T-cell (primary cell): ENCODE data around the gene C12orf76. TPM values are rescaled to one million over a fixed set of nuclear protein-coding genes. Genes with fewer than 3 reads are reported as not detected.

ENCODE experiments used
- ATAC-seq, 4 experiments: fragments of 200-7000 bp in 3 of 4; fragments of 150-1000 bp in 1 of 4; cut with Tn5 transposase; replicated peaks in 1 of 4; 1 replicate in 3 of 4; 2 replicates in 1 of 4; pipeline ENCODE4 v1.10.0; 2021; ENCODE audit warnings: moderate library complexity in 3 of 4, mild to moderate bottlenecking in 2 of 4, moderate number of reproducible peaks in 1 of 4
- CTCF ChIA-PET, 2 donors: fragments of 300-600 bp; sonication (Branson Sonifier 250); formaldehyde crosslinking; loops; one replicate each; lab custom pipeline; 2022; ENCODE audit warnings: antibody characterized with exemption in 2 of 2; lab: Charles Lee
- POLR2A ChIA-PET, 2 donors: fragments of 300-600 bp; sonication (Branson Sonifier 250); formaldehyde crosslinking; loops; one replicate each; lab custom pipeline; 2022; ENCODE audit warnings: antibody characterized with exemption in 2 of 2; lab: Charles Lee
- DNase-seq, 35 experiments: peaks; one replicate each; pipeline versions ENCODE4 v3.0.0 to v3.0.0-alpha.2; 2013 to 2023
- H3K27ac ChIP-seq: one replicate; pipeline ENCODE4 v1.5.1; 2013; ENCODE audit warnings: low read length
- H3K27me3 ChIP-seq, 2 experiments: replicated peaks in 1 of 2; 1 replicate in 1 of 2; 2 replicates in 1 of 2; pipeline versions ENCODE4 v1.6.1 to v1.7.0; 2013; ENCODE audit warnings: low read length in 1 of 2, mixed read lengths in 1 of 2; ENCODE audit not compliant: control insufficient read depth in 2 of 2, insufficient read depth in 2 of 2; ENCODE audit errors: extremely low read depth in 1 of 2
- H3K36me3 ChIP-seq, 2 donors: 1 replicate in 1 of 2; 2 replicates in 1 of 2; pipeline versions ENCODE4 v1.6.1 to v1.7.0; 2013; ENCODE audit warnings: low read length in 1 of 2; ENCODE audit not compliant: control insufficient read depth in 2 of 2, insufficient read depth in 1 of 2; ENCODE audit errors: extremely low read depth in 1 of 2
- H3K4me1 ChIP-seq, 2 experiments: 1 replicate in 1 of 2; 2 replicates in 1 of 2; pipeline versions ENCODE4 v1.6.1 to v1.7.0; 2013; ENCODE audit warnings: low read length in 2 of 2, mixed read lengths in 1 of 2; ENCODE audit not compliant: insufficient read depth in 2 of 2, control insufficient read depth in 1 of 2; ENCODE audit errors: extremely low read depth in 1 of 2
- H3K4me3 ChIP-seq, 2 donors: 1 replicate in 1 of 2; 2 replicates in 1 of 2; pipeline versions ENCODE4 v1.5.1 to v1.7.0; 2013; ENCODE audit warnings: mild to moderate bottlenecking in 2 of 2, low read length in 1 of 2, moderate library complexity in 1 of 2; ENCODE audit not compliant: control insufficient read depth in 1 of 2; ENCODE audit errors: extremely low read depth in 1 of 2
- H3K9me3 ChIP-seq: 2 replicates; pipeline ENCODE4 v1.7.0; 2013
- H3K27ac Mint-ChIP-seq, 2 donors: one replicate each; pipeline ENCODE4 v1.8.0; 2020 to 2021; ENCODE audit warnings: mild to moderate bottlenecking in 2 of 2, mixed read lengths in 2 of 2
- H3K27me3 Mint-ChIP-seq, 2 donors: one replicate each; pipeline ENCODE4 v1.8.0; 2021 to 2022; ENCODE audit warnings: mixed read lengths in 2 of 2
- H3K36me3 Mint-ChIP-seq: one replicate; pipeline ENCODE4 v1.8.0; 2021; ENCODE audit warnings: mixed read lengths
- H3K4me1 Mint-ChIP-seq, 3 donors: one replicate each; pipeline ENCODE4 v1.8.0; 2020 to 2022; ENCODE audit warnings: mixed read lengths in 3 of 3, mild to moderate bottlenecking in 1 of 3
- H3K4me3 Mint-ChIP-seq, 3 donors: one replicate each; pipeline ENCODE4 v1.8.0; 2020 to 2022; ENCODE audit warnings: mild to moderate bottlenecking in 3 of 3, mixed read lengths in 3 of 3, moderate library complexity in 3 of 3
- H3K9me3 Mint-ChIP-seq, 3 donors: one replicate each; pipeline ENCODE4 v1.8.0; 2020 to 2022; ENCODE audit warnings: mixed read lengths in 3 of 3
- WGBS: methylation state at CpG from one replicate; pipeline ENCODE4 v1.1.5; 2013; ENCODE audit warnings: missing lambda C conversion rate; ENCODE audit not compliant: insufficient coverage; 5-methylcytosine and 5-hydroxymethylcytosine counted together
- total RNA-seq, 35 experiments: library from RNA in 6 of 35; stranded (reverse) in 6 of 35; fragments of 120-200 nt in 1 of 35; gene quantifications; one replicate each; pipeline versions ENCODE4 v1.2.1 to v1.2.4 and lab custom pipeline; 2013 to 2026

Gene C12orf76
- total RNA-seq, 5 donors from 2014 or later (not counting 1 experiment from before 2014, with no cell fraction given) = 13.6 to 31.0 (median 28.5) TPM

GRCh38 chr12:110037315-110037714, 11.0 kb downstream of the C12orf76 start:
- CTCF ChIA-PET = interaction anchor here in 1 of 2 donors (1.2 kb wide), 1 partner anchor 13 kb away, joined by 3 read pairs; no protein-coding TSS in a partner anchor
- Histone ChIP-seq H3K36me3 (peaks cover 5 to 72% of the 10 kb centered on the region in 2 donors), H3K4me1 (peaks cover 10 to 15% of the 10 kb centered on the region in 2 experiments), H3K27me3 (no peaks in the 10 kb centered on the region), H3K4me3 (no peak overlapping the region), H3K27ac (no peak overlapping the region), H3K9me3 (no peaks in the 10 kb centered on the region)
- ATAC-seq (no peak), DNase-seq (no peak)
- H3K4me1 Mint-ChIP-seq = peaks cover 20 to 29% (median 27%) of the 10 kb centered on the region in 3 donors
- 100% methylated on average over 5 of the region's 5 CpGs for WGBS
- H3K27me3 Mint-ChIP-seq = no peaks in the 10 kb centered on the region
- no peak overlapping the region for H3K4me3 Mint-ChIP-seq
- H3K9me3 Mint-ChIP-seq = no peaks in the 10 kb centered on the region
- no peak overlapping the region for H3K27ac Mint-ChIP-seq
- H3K36me3 Mint-ChIP-seq = peaks cover 61% of the 10 kb centered on the region
- POLR2A ChIA-PET = no interaction called here

GRCh38 chr12:110035534-110036104, 12.7 kb downstream of the C12orf76 start:
- H3K27ac ChIP-seq = no peak overlapping the region
- ChIA-PET CTCF (no interaction called here), POLR2A (no interaction called here)
- H3K9me3 Mint-ChIP-seq = no peaks in the 10 kb centered on the region
- ATAC-seq = no peak
- H3K27ac Mint-ChIP-seq = no peak overlapping the region
- H3K27me3 Mint-ChIP-seq = no peaks in the 10 kb centered on the region
- H3K4me1 ChIP-seq = peaks cover 10 to 15% of the 10 kb centered on the region in 2 experiments
- DNase-seq = no peak
- H3K36me3 Mint-ChIP-seq = peaks cover 56% of the 10 kb centered on the region
- H3K4me3 Mint-ChIP-seq = no peak overlapping the region
- H3K9me3 ChIP-seq = no peaks in the 10 kb centered on the region
- H3K4me3 ChIP-seq = no peak overlapping the region
- no peaks in the 10 kb centered on the region for H3K27me3 ChIP-seq
- WGBS = 100% methylated on average over 3 of the region's 7 CpGs
- H3K4me1 Mint-ChIP-seq = peaks cover 19 to 21% (median 21%) of the 10 kb centered on the region in 3 donors
- peaks cover 0 to 70% of the 10 kb centered on the region in 2 donors for H3K36me3 ChIP-seq

DNA sequence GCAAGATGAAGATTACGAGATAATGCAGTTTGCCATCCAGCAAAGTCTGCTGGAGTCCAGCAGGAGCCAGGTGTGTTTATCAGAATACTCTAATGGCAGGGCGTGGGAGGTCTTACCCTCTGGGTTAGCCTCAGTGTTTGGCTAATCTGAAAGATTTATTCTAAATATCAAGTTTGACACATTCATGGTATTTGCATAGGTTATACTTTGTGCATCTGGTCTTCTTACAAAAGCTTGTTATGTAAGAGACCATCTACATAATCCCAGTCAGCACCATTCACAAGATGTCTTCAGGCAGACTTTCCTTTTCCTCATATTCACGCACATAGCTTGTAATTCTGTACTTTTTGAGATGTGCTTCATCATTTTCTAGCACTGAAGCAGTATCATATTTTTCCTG, 14.4 kb downstream of the C12orf76 start:
- DNase-seq (no peak), ATAC-seq (no peak)
- Mint-ChIP-seq H3K36me3 (peaks cover 57% of the 10 kb centered on the region), H3K27ac (peak overlapping the region in 1 of 2 donors; percentile 40), H3K27me3 (no peaks in the 10 kb centered on the region), H3K4me3 (no peak overlapping the region), H3K9me3 (no peaks in the 10 kb centered on the region), H3K4me1 (peaks cover 2 to 4% (median 4%) of the 10 kb centered on the region in 3 donors)
- CTCF ChIA-PET = no interaction called here
- no peaks in the 10 kb centered on the region for H3K27me3 ChIP-seq
- H3K27ac ChIP-seq = no peak overlapping the region
- no peak overlapping the region for H3K4me3 ChIP-seq
- 100% methylated on average over 1 of the region's 3 CpGs for WGBS
- H3K4me1 ChIP-seq = no peaks in the 10 kb centered on the region
- H3K36me3 ChIP-seq = peaks cover 6 to 81% of the 10 kb centered on the region in 2 donors
- no peaks in the 10 kb centered on the region for H3K9me3 ChIP-seq
- POLR2A ChIA-PET = no interaction called here

- Histone ChIP-seq H3K9me3 (no peaks in the 10 kb centered on the region), H3K27me3 (no peaks in the 10 kb centered on the region), H3K4me1 (no peaks in the 10 kb centered on the region), H3K4me3 (no peak overlapping the region), H3K36me3 (peaks cover 16 to 70% of the 10 kb centered on the region in 2 donors), H3K27ac (no peak overlapping the region)
- ATAC-seq = no peak
- Mint-ChIP-seq H3K27me3 (no peaks in the 10 kb centered on the region), H3K9me3 (no peaks in the 10 kb centered on the region), H3K4me1 (no peaks in the 10 kb centered on the region), H3K4me3 (no peak overlapping the region), H3K36me3 (peaks cover 45% of the 10 kb centered on the region), H3K27ac (peak overlapping the region in 1 of 2 donors; percentile 44)
- DNase-seq = no peak
- WGBS = no CpG with 5 or more reads among the region's 2 CpGs
- ChIA-PET CTCF (interaction anchor here in 1 of 2 donors (0.6 kb wide), 1 partner anchor 175 kb away, joined by 3 read pairs; no protein-coding TSS in a partner anchor), POLR2A (no interaction called here)
Measured at GRCh38 chr12:110029290-110029815, 19.0 kb downstream of the C12orf76 start.

- Mint-ChIP-seq H3K4me1 (no peaks in the 10 kb centered on the region), H3K27me3 (no peaks in the 10 kb centered on the region), H3K27ac (peak overlapping the region in 1 of 2 donors; percentile 30), H3K9me3 (no peaks in the 10 kb centered on the region), H3K36me3 (peaks cover 43% of the 10 kb centered on the region), H3K4me3 (no peak overlapping the region)
- Histone ChIP-seq H3K27ac (no peak overlapping the region), H3K9me3 (no peaks in the 10 kb centered on the region), H3K4me3 (no peak overlapping the region), H3K4me1 (no peaks in the 10 kb centered on the region), H3K27me3 (no peaks in the 10 kb centered on the region), H3K36me3 (peaks cover 16 to 69% of the 10 kb centered on the region in 2 donors)
- CTCF ChIA-PET = interaction anchor here in 1 of 2 donors (0.7 to 1.2 kb wide), 2 partner anchors 61 to 181 kb away, joined by 3 to 4 read pairs; no protein-coding TSS in a partner anchor
- WGBS = 94% methylated on average over 4 of the region's 6 CpGs
- POLR2A ChIA-PET = no interaction called here
- no peak for ATAC-seq
- no peak for DNase-seq
Measured at GRCh38 chr12:110028323-110028722, 20.0 kb downstream of the C12orf76 start.

- Mint-ChIP-seq H3K4me1 (no peaks in the 10 kb centered on the region), H3K9me3 (no peaks in the 10 kb centered on the region), H3K4me3 (no peak overlapping the region), H3K36me3 (peaks cover 50% of the 10 kb centered on the region), H3K27me3 (no peaks in the 10 kb centered on the region), H3K27ac (peak overlapping the region; percentile 6 to 55)
- ATAC-seq (no peak), DNase-seq (no peak)
- Histone ChIP-seq H3K4me3 (no peak overlapping the region), H3K36me3 (peaks cover 19 to 81% of the 10 kb centered on the region in 2 donors), H3K27ac (no peak overlapping the region), H3K27me3 (no peaks in the 10 kb centered on the region), H3K4me1 (no peaks in the 10 kb centered on the region), H3K9me3 (no peaks in the 10 kb centered on the region)
- CTCF ChIA-PET = interaction anchor here in 1 of 2 donors (0.7 kb wide), 2 partner anchors 14 to 177 kb away, joined by 3 read pairs; no protein-coding TSS in a partner anchor
- no CpG with 5 or more reads among the region's 2 CpGs for whole genome bisulfite sequencing
- POLR2A ChIA-PET = interaction anchor here (0.6 to 0.8 kb wide), 5 partner anchors 20 to 728 kb away, joined by 3 read pairs; no protein-coding TSS in a partner anchor
Measured at GRCh38 chr12:110024051-110024450, 24.3 kb downstream of the C12orf76 start.
